Measurements from ENCODE around the gene SCUBE3.

The SCUBE3 gene

DNA sequence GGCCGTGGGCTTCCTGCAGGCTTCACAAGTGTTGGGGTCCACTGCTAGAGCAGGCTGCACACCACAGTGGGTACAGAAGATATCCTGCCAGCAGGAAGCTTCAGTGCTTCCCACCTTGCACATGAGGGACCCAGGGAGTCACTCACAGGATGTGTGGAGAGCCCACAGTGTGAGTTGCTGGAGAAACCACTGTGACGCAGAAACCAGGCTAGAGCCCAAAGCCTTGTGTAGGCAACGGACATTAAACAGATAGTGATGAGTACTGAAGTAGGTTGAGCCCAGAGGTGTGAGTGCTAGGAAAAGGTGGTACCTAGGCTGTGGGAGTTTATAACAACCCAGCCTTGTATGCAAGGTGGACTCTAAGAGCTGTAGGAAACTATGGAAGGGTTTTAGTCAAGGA is 65.0 kb downstream of the SCUBE3 start:
- DNase-seq: no peak

DNA sequence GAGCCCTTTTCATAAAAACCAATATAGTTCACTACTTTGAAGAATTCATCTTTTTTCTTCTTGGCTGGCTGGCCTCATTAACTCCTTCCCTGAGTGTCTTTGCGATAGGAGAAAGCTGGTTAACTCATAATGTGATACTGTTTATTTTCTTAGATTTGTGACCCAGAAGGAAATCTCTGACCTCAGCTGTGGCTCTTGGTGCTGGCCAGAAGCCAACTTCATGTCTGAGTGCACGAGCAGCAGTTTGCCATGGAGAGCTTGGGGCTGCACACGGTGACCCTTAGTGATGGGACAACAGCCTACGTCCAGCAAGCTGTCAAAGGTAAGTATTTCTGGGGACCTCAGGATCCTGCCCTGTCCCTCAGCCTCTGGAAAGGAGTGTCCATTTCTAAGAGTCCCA is 67.1 kb downstream of the SCUBE3 start:
- no peak for DNase-seq

DNA sequence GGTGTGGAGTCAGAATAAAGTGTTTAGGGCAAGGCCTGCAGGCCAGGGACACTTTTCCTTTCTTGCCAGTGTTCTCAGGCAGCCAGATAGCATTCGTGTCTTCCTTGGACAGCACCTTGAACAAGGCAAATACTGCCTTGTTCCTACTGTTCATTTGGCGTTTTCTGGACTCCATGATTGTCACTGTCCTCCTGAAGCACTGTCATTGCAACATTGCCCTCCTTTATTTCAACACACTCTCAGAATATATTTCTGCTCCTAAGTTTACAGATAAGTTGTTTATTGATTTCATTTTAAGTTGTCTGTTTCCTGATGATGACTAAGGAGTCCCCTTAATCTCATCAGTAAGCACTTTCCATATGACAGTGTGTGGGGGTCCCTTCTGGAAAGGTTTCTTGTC is 68.7 kb downstream of the SCUBE3 start:
- no peak for DNase-seq

DNA sequence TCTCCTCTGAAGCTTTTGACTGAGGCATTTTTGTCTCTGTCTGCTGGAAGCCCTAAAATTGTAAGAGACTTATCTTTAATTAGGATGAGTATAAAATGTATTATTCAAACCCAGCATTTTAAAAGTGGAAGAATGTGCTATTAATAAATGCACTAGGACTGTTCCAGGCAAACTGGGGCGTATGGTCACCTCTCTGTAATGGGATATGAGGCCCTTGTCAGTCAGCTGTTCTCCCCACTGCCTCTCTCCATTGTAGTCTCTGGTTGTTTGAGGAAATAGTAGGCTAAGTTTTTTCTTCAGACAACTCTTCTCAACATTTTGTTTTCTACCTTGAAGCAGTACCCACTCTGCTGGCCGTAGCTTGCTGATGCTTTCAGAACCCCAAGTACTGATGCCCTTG is 69.6 kb downstream of the SCUBE3 start:
- no peak for DNase-seq

- no peak for DNase-seq
These were observed 74.1 kb downstream of the SCUBE3 start for GRCh38 chr6:35287671-35288396.

GRCh38 chr6:35288834-35289233 is 75.1 kb downstream of the SCUBE3 start:
- no peak for DNase-seq

GRCh38 chr6:35291491-35291890 is 77.7 kb downstream of the SCUBE3 start:
- DNase-seq: no peak

GRCh38 chr6:35292494-35292893 is 78.7 kb downstream of the SCUBE3 start:
- DNase-seq: no peak

GRCh38 chr6:35293681-35294080 is 79.9 kb downstream of the SCUBE3 start:
- no peak for DNase-seq

- peak; percentile 58 for DNase-seq
These were observed 80.7 kb downstream of the SCUBE3 start for GRCh38 chr6:35294308-35294945.

DNA sequence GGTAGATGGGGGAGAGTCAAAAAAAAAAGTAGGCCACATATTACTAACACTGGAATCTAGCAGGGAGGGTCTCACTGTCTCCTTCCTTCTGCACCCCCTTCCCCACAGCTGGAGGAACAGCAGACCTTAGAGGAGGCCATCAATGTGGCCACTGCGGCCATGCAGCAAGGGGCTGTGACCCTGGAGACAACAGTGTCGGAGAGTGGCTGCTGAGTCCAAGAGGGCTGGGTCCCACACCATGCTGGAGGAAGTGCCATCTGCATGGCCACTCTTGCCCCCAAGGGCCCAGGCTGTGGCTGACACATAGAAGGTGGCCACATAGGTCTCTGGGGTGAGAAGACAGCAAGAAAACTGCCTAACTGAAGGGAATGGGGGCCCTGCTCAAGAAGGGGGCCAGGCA is 81.3 kb downstream of the SCUBE3 start:
- DNase-seq: no peak

DNA sequence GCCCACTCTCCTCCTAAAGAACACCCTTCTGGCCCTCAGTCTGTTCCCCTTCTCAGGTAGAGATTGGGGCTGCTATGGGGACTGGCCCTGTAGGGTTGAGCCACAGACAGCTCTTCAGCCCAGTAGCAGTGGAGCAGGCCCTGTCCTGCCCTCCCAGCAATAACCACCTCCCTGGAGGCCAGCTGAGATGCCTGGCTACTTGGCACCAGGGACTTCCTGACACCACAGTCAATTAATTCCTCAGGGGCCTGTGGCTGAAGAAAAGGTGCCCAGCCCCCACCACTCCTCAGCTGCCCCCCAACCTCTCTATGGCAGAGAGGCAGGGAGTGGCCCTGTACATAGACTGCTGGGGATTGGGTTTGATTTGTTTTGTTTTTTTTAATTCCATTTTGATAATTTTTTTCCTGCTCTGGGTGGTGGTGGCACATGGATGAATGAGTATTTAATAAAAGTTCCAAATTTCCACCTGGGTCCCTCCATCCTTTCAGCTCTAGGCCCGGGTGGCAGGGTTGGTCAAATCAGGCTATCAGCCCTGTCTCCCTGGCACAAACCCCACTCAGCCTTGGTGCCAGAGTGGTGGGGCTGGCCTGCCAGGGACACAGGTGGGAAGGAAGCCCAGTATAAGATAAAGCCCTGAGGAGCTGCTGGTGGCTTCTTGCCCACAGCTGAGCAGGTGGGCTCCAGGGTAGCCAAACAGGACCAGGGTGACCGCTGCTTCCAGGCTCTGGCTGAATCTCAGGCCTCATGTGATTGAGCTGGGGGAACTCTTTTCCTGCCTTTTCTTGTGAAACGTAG is 82.0 kb downstream of the SCUBE3 start:
- DNase-seq: no peak

- DNase-seq: no peak
These were observed 83.3 kb downstream of the SCUBE3 start for GRCh38 chr6:35296931-35297600.

GRCh38 chr6:35297601-35298481 is 84.1 kb downstream of the SCUBE3 start, which contains the start of gene DEF6:
DEF6 (plus strand) TSS chr6:35297818; CDS start chr6:35297857, 39 bp downstream.
- DNase-seq: peak; percentile 90

- DNase-seq: no peak
These were observed 84.9 kb downstream of the SCUBE3 start for GRCh38 chr6:35298625-35299140.

DNA sequence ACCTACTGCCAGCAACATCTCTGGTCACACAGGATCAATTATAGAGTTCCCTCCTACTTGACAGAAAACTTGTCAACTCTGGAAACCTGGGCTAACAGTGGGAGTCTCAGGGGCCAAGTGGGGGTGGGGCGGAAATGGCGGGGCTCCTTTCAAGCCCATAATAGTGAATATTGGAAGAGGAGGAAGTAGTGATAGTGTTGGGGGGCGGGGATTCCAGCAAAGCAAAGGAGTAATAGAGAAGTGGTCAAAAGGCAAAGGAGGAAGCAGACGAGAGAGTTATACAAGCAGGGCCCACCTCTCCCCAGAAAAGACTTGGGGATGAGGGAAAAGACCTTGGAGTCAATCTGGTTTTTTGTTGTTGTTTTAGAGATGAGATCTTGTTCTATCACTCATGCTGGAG is 85.9 kb downstream of the SCUBE3 start:
- peak; percentile 56 for DNase-seq

DNA sequence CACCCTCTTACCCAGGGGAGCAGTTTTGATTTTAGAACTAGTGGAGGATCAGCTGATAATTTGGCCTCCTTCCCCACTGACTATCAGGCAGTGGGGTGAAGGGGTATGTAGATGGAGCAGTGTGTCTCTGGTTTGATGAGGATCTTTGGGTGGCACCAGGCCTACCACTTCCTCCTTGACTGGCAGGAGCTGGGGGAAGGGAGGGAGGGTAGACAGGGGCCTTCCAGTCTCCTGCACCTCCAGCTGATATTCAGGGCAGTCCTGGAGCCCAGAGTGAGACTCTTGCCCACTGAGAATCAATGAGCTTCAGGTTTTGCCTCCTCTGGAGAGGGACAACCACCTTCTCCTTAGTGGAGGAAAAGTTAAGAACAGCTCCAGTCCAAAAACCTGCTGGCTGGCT is 87.1 kb downstream of the SCUBE3 start:
- peak; percentile 46 for DNase-seq

Data from stimulated activated CD8-positive, alpha-beta memory T cell treated with anti-CD3 and anti-CD28 coated beads, Interleukin-4, amount 100 ng/mL, for 48 hours (primary cell).